Fibroblast of pulmonary artery (primary cell): Measurements from ENCODE around the gene ARHGAP5.

Source experiments
- DNase-seq: peaks from one replicate; pipeline ENCODE4 v3.0.0-alpha.2; 2010; ENCODE audit warnings: low read depth
- H3K4me3 ChIP-seq: replicated peaks from 2 replicates; pipeline ENCODE4 v1.5.1; 2011; ENCODE audit warnings: low read depth, mild to moderate bottlenecking, control low read depth, low read length, moderate library complexity
- CTCF ChIP-seq: IDR thresholded peaks from 2 replicates; pipeline ENCODE4 v1.5.1; 2011; ENCODE audit warnings: mild to moderate bottlenecking, control low read depth, low read length, inconsistent platforms; ENCODE audit errors: missing control alignments

ARHGAP5 gene

GRCh38 chr14:32043624-32044023 is 33.5 kb upstream of the ARHGAP5 start:
- no peak for DNase-seq
- no peak overlapping the region for H3K4me3 ChIP-seq
- TF ChIP-seq CTCF: no peak

GRCh38 chr14:32044454-32044853 is 32.6 kb upstream of the ARHGAP5 start:
- DNase-seq: no peak
- no peak for TF ChIP-seq CTCF
- H3K4me3 ChIP-seq: no peak overlapping the region

GRCh38 chr14:32047791-32048190 is 29.3 kb upstream of the ARHGAP5 start:
- H3K4me3 ChIP-seq: no peak overlapping the region
- no peak for TF ChIP-seq CTCF
- DNase-seq: no peak

GRCh38 chr14:32049361-32050088 is 27.6 kb upstream of the ARHGAP5 start:
- no peak for DNase-seq
- no peak for TF ChIP-seq CTCF
- H3K4me3 ChIP-seq: no peak overlapping the region

- H3K4me3 ChIP-seq: no peak overlapping the region
- TF ChIP-seq CTCF: no peak
- no peak for DNase-seq
Measured at GRCh38 chr14:32050878-32051277, 26.2 kb upstream of the ARHGAP5 start.

GRCh38 chr14:32054536-32054935 is 22.6 kb upstream of the ARHGAP5 start:
- H3K4me3 ChIP-seq: no peak overlapping the region
- no peak for TF ChIP-seq CTCF
- no peak for DNase-seq

GRCh38 chr14:32055175-32055574 is 21.9 kb upstream of the ARHGAP5 start:
- TF ChIP-seq CTCF: no peak

More at GRCh38 chr14:32055175-32055574, 21.9 kb upstream of the ARHGAP5 start:
- DNase-seq: no peak
- H3K4me3 ChIP-seq: no peak overlapping the region
